HepG2 (cell line): ENCODE results near the gene LAMA5. TPM values are rescaled to one million over a fixed set of nuclear protein-coding genes. Genes with fewer than 3 reads are reported as not detected.

Experiments
- JUND ChIP-seq: sonication (generic); formaldehyde crosslinking; IDR thresholded peaks from 2 replicates; pipeline ENCODE4 v1.8.0; 2022; ENCODE audit warnings: mild to moderate bottlenecking, missing genetic modification reagents
- KAT7 ChIP-seq: IDR thresholded peaks from 2 replicates; pipeline ENCODE4 v1.6.1; 2018; ENCODE audit warnings: borderline replicate concordance, missing compliant biosample characterization
- MAX ChIP-seq: IDR thresholded peaks from 2 replicates; pipeline ENCODE4 v1.6.1; 2012; ENCODE audit warnings: inconsistent platforms
- MZF1 ChIP-seq: sonication (generic); formaldehyde crosslinking; IDR thresholded peaks from 2 replicates; pipeline ENCODE4 v1.8.1; 2023; ENCODE audit warnings: mild to moderate bottlenecking, missing genetic modification reagents, borderline replicate concordance
- NBN ChIP-seq: fragments of 450-650 bp; conservative IDR thresholded peaks from 2 replicates; pipeline ENCODE4 v1.6.1; 2017
- RBAK ChIP-seq: sonication (generic); formaldehyde crosslinking; IDR thresholded peaks from 2 replicates; pipeline ENCODE4 v1.5.1; 2020; ENCODE audit warnings: mild to moderate bottlenecking, missing genetic modification reagents
- REST ChIP-seq, 2 experiments: IDR thresholded peaks; 2 replicates each; pipeline ENCODE4 v1.6.1; 2011 to 2012; ENCODE audit warnings: low read length in 2 of 2, borderline replicate concordance in 1 of 2, low read depth in 1 of 2, mild to moderate bottlenecking in 1 of 2, moderate library complexity in 1 of 2
- SAP130 ChIP-seq: IDR thresholded peaks from 2 replicates; pipeline ENCODE4 v1.6.1; 2016; ENCODE audit warnings: low read depth
- SCMH1 ChIP-seq: sonication (generic); formaldehyde crosslinking; IDR thresholded peaks from 2 replicates; pipeline ENCODE4 v1.9.0; 2021; ENCODE audit warnings: missing genetic modification reagents, mild to moderate bottlenecking, borderline replicate concordance
- SRSF4 ChIP-seq: fragments of 200-400 bp; formaldehyde crosslinking; IDR thresholded peaks from one replicate; pipeline ENCODE4 v1.6.1; 2018; ENCODE audit warnings: mild to moderate bottlenecking, low read depth, low read length, moderate library complexity; ENCODE audit not compliant: poor library complexity, severe bottlenecking
- U2AF1 ChIP-seq: fragments of 200-400 bp; formaldehyde crosslinking; optimal IDR thresholded peaks from 2 replicates; pipeline ENCODE3; 2017; ENCODE audit warnings: mild to moderate bottlenecking, low read depth, low read length
- ZBTB20 ChIP-seq: sonication (generic); formaldehyde crosslinking; IDR thresholded peaks from 2 replicates; pipeline ENCODE4 v1.8.1; 2023; ENCODE audit warnings: missing genetic modification reagents, low read depth, mild to moderate bottlenecking, borderline replicate concordance
- ZNF18 ChIP-seq: sonication (generic); formaldehyde crosslinking; IDR thresholded peaks from 2 replicates; pipeline ENCODE4 v1.8.0; 2022; ENCODE audit warnings: mild to moderate bottlenecking, missing genetic modification reagents; ENCODE audit not compliant: insufficient replicate concordance
- ZNF232 ChIP-seq: sonication (generic); formaldehyde crosslinking; IDR thresholded peaks from 2 replicates; pipeline ENCODE4 v1.4.0; 2020; ENCODE audit warnings: missing genetic modification reagents, borderline replicate concordance
- ZNF432 ChIP-seq: sonication (generic); formaldehyde crosslinking; IDR thresholded peaks from 2 replicates; pipeline ENCODE4 v1.5.0; 2020; ENCODE audit warnings: missing genetic modification reagents, mild to moderate bottlenecking, borderline replicate concordance
- ZNF556 ChIP-seq: sonication (generic); formaldehyde crosslinking; IDR thresholded peaks from 2 replicates; pipeline ENCODE4 v1.4.0; 2020; ENCODE audit warnings: mild to moderate bottlenecking, missing genetic modification reagents, borderline replicate concordance
- ZNF576 ChIP-seq: sonication (generic); formaldehyde crosslinking; IDR thresholded peaks from 2 replicates; pipeline ENCODE4 v1.4.0; 2020; ENCODE audit warnings: mild to moderate bottlenecking, missing genetic modification reagents
- ZNF589 ChIP-seq: sonication (generic); formaldehyde crosslinking; conservative IDR thresholded peaks from 2 replicates; pipeline ENCODE4 v1.8.0; 2022; ENCODE audit warnings: mild to moderate bottlenecking, moderate library complexity, missing genetic modification reagents
- ZNF768 ChIP-seq: sonication (generic); formaldehyde crosslinking; IDR thresholded peaks from 2 replicates; pipeline ENCODE4 v1.4.0; 2020; ENCODE audit warnings: missing genetic modification reagents
- ZNF883 ChIP-seq: sonication (generic); formaldehyde crosslinking; IDR thresholded peaks from 2 replicates; pipeline ENCODE4 v1.5.1; 2020; ENCODE audit warnings: mild to moderate bottlenecking, missing genetic modification reagents; ENCODE audit errors: not compliant biosample characterization
- ZNF891 ChIP-seq: sonication (generic); formaldehyde crosslinking; IDR thresholded peaks from 2 replicates; pipeline ENCODE4 v1.5.0; 2020; ENCODE audit warnings: mild to moderate bottlenecking, missing genetic modification reagents
- ZSCAN5A ChIP-seq: sonication (generic); formaldehyde crosslinking; IDR thresholded peaks from 2 replicates; pipeline ENCODE4 v1.8.0; 2022; ENCODE audit warnings: mild to moderate bottlenecking, missing genetic modification reagents, borderline replicate concordance
- polyA plus RNA-seq, 8 experiments: library from polyadenylated mRNA; depleted of rRNA in 3 of 8; stranded (reverse) in 7 of 8; unstranded in 1 of 8; fragments of >200 nt; fragmentation: Illumina TruSeq in 4 of 8; extraction: Trizol in 4 of 8; gene quantifications; 2 replicates each; pipeline versions ENCODE4 v1.2.1 to v1.2.3, GENCODE V29; 2011 to 2016; ENCODE audit warnings: low read depth in 4 of 8, missing spikeins in 1 of 8, mixed read lengths in 1 of 8; ENCODE audit not compliant: insufficient read depth in 1 of 8
- total RNA-seq, 5 experiments: library from RNA; depleted of rRNA; stranded (reverse); fragments of >200 nt; fragmentation: Illumina TruSeq; extraction: Trizol; gene quantifications; 2 replicates each; pipeline ENCODE4 v1.2.3, GENCODE V29; 2016; ENCODE audit warnings: low read depth in 1 of 5

LAMA5 gene
- total and polyA plus RNA-seq, 2 of the 13 experiments (the other 11 are each of a cell fraction or from before 2014, with no cell fraction given), result 21.0 to 44.7 TPM

- peak; percentile 40; the same call in 1 of the 2 replicates for TF ChIP-seq ZNF589 (CRISPR knock-in tag)
- TF ChIP-seq SAP130 (CRISPR knock-in tag), result peak; percentile 88
- TF ChIP-seq ZBTB20, result peak; percentile 90
- TF ChIP-seq ZNF556 (CRISPR knock-in tag), result peak; percentile 94
- 0 out of 2 replicates have a peak, but pooled peaks have one; percentile 40 for TF ChIP-seq KAT7 (CRISPR knock-in tag)
- peak; percentile 27 for TF ChIP-seq U2AF1
- TF ChIP-seq JUND (CRISPR knock-in tag), result 0 out of 2 replicates have a peak, but pooled peaks have one; percentile 46
- TF ChIP-seq ZNF232 (CRISPR knock-in tag), result peak; percentile 92
- no peak for TF ChIP-seq SRSF4
- TF ChIP-seq ZSCAN5A (CRISPR knock-in tag), result peak; percentile 70
- TF ChIP-seq ZNF432 (CRISPR knock-in tag), result no peak
- TF ChIP-seq RBAK (CRISPR knock-in tag), result 0 out of 2 replicates have a peak, but pooled peaks have one; percentile 6
- TF ChIP-seq ZNF18, result no peak
- TF ChIP-seq ZNF576, result peak; percentile 83; the same call in 1 of the 2 replicates
- TF ChIP-seq NBN, result no peak
- no peak for TF ChIP-seq REST (IDR thresholded peaks at IDR 0.05; ENCODE audit: borderline replicate concordance in 1 of 2, low read depth in 1 of 2, low read length in 2 of 2)
- no peak for TF ChIP-seq ZNF883 (CRISPR knock-in tag)
- no peak; the same call in 1 of the 2 replicates for TF ChIP-seq MZF1 (CRISPR knock-in tag)
- peak; percentile 82 for TF ChIP-seq ZNF768
- peak; percentile 91 for TF ChIP-seq MAX
- no peak for TF ChIP-seq SCMH1 (CRISPR knock-in tag)
- TF ChIP-seq ZNF891 (CRISPR knock-in tag), result no peak; the same call in 1 of the 2 replicates
Observed at GRCh38 chr20:62407221-62407992, 40.3 kb upstream of the LAMA5 start, which contains the start of gene CABLES2 (continued).
